NB4 (cell line): Measurements from ENCODE around the gene KRT8.

Experiments
- CTCF ChIP-seq: IDR thresholded peaks from one replicate; pipeline ENCODE4 v1.5.1; 2012; ENCODE audit warnings: low read depth, low read length
- MAX ChIP-seq: IDR thresholded peaks from 2 replicates; pipeline ENCODE4 v1.6.1; 2011; ENCODE audit warnings: low read depth, low read length
- MYC ChIP-seq: IDR thresholded peaks from 2 replicates; pipeline ENCODE4 v1.6.1; 2011; ENCODE audit warnings: low read depth, low read length
- POLR2A ChIP-seq: IDR thresholded peaks from 2 replicates; pipeline ENCODE4 v1.6.1; 2011; ENCODE audit warnings: mild to moderate bottlenecking; ENCODE audit not compliant: insufficient read length; ENCODE audit errors: extremely low read depth

- TF ChIP-seq CTCF (no peak), POLR2A (no peak), MAX (no peak), MYC (no peak)
Observed at GRCh38 chr12:52903285-52903854, 1.5 kb downstream of the KRT8 start.
